H9 (cell line): ENCODE data around the gene NSRP1. TPM values are rescaled to one million over a fixed set of nuclear protein-coding genes. Genes with fewer than 3 reads are reported as not detected.

ENCODE experiments used
- DNase-seq: peaks from one replicate; pipeline ENCODE4 v3.0.0-alpha.2; 2017
- H2AFZ ChIP-seq: one replicate; pipeline ENCODE4 v1.6.1; 2013; ENCODE audit warnings: mild to moderate bottlenecking, low read length, control low read depth, moderate library complexity
- H2AK5ac ChIP-seq: 2 replicates; pipeline ENCODE4 v1.6.1; 2013; ENCODE audit warnings: low read length, control low read depth, mixed read lengths; ENCODE audit not compliant: insufficient read length
- H2BK120ac ChIP-seq: one replicate; pipeline ENCODE4 v1.6.1; 2013; ENCODE audit warnings: low read depth, mild to moderate bottlenecking, low read length, control low read depth, inconsistent platforms; ENCODE audit not compliant: poor library complexity, severe bottlenecking
- H2BK12ac ChIP-seq: 2 replicates; pipeline ENCODE4 v1.6.1; 2013; ENCODE audit warnings: low read length, control low read depth, mixed read lengths, low read depth; ENCODE audit not compliant: insufficient read length
- H2BK15ac ChIP-seq: 2 replicates; pipeline ENCODE4 v1.6.1; 2013; ENCODE audit warnings: low read depth, low read length, control low read depth
- H2BK20ac ChIP-seq: one replicate; pipeline ENCODE4 v1.6.1; 2013; ENCODE audit warnings: low read depth, mild to moderate bottlenecking, low read length, control low read depth, inconsistent platforms; ENCODE audit not compliant: poor library complexity, severe bottlenecking
- H2BK5ac ChIP-seq: 2 replicates; pipeline ENCODE4 v1.6.1; 2013; ENCODE audit warnings: low read length, control low read depth, mixed read lengths; ENCODE audit not compliant: insufficient read length
- H3K14ac ChIP-seq: 2 replicates; pipeline ENCODE4 v1.6.1; 2013; ENCODE audit warnings: low read length, control low read depth; ENCODE audit not compliant: insufficient read depth
- H3K18ac ChIP-seq: 2 replicates; pipeline ENCODE4 v1.6.1; 2013; ENCODE audit warnings: low read depth, mild to moderate bottlenecking, mixed read lengths, low read length, control low read depth; ENCODE audit not compliant: insufficient read length
- H3K23ac ChIP-seq: 2 replicates; pipeline ENCODE4 v1.6.1; 2013; ENCODE audit warnings: low read length, control low read depth, mixed read lengths, low read depth; ENCODE audit not compliant: insufficient read length
- H3K23me2 ChIP-seq: 2 replicates; pipeline ENCODE4 v1.6.1; 2013; ENCODE audit warnings: low read depth, mild to moderate bottlenecking, mixed read lengths, low read length, control low read depth; ENCODE audit not compliant: insufficient read length, poor library complexity, severe bottlenecking
- H3K27ac ChIP-seq: 2 replicates; pipeline ENCODE4 v1.5.1; 2013; ENCODE audit warnings: low read length, control low read depth, mixed read lengths, low read depth; ENCODE audit not compliant: insufficient read length
- H3K27me3 ChIP-seq: 2 replicates; pipeline ENCODE4 v1.6.1; 2013; ENCODE audit warnings: low read length, control low read depth, inconsistent platforms; ENCODE audit not compliant: insufficient read depth
- H3K4ac ChIP-seq: 2 replicates; pipeline ENCODE4 v1.6.1; 2013; ENCODE audit warnings: low read depth, mild to moderate bottlenecking, control low read depth, inconsistent platforms, low read length, moderate library complexity
- H3K4me1 ChIP-seq: 2 replicates; pipeline ENCODE4 v1.6.1; 2013; ENCODE audit warnings: low read length, control low read depth, inconsistent platforms; ENCODE audit not compliant: insufficient read depth
- H3K4me2 ChIP-seq: 2 replicates; pipeline ENCODE4 v1.6.1; 2013; ENCODE audit warnings: low read length, control low read depth, mixed read lengths; ENCODE audit not compliant: insufficient read length, insufficient read depth
- H3K56ac ChIP-seq: 2 replicates; pipeline ENCODE4 v1.6.1; 2013; ENCODE audit warnings: low read depth, mild to moderate bottlenecking, mixed read lengths, low read length, control low read depth; ENCODE audit not compliant: insufficient read length
- H3K79me1 ChIP-seq: 2 replicates; pipeline ENCODE4 v1.6.1; 2013; ENCODE audit warnings: low read depth, mild to moderate bottlenecking, moderate library complexity, low read length, control low read depth, inconsistent platforms; ENCODE audit not compliant: insufficient read depth, poor library complexity, severe bottlenecking
- H3K79me2 ChIP-seq: 2 replicates; pipeline ENCODE4 v1.6.1; 2013; ENCODE audit warnings: low read length, control low read depth, inconsistent platforms; ENCODE audit not compliant: insufficient read depth
- H3K9ac ChIP-seq: 2 replicates; pipeline ENCODE4 v1.6.1; 2013; ENCODE audit warnings: low read length, control low read depth, mixed read lengths; ENCODE audit not compliant: insufficient read length; ENCODE audit errors: extremely low read depth
- H3K9me3 ChIP-seq: one replicate; pipeline ENCODE4 v1.6.1; 2013; ENCODE audit warnings: low read depth, low read length, inconsistent platforms; ENCODE audit not compliant: control insufficient read depth
- H3T11ph ChIP-seq: one replicate; pipeline ENCODE4 v1.6.1; 2013; ENCODE audit warnings: mild to moderate bottlenecking, low read length, control low read depth, inconsistent platforms
- H4K20me1 ChIP-seq: one replicate; pipeline ENCODE4 v1.6.1; 2013; ENCODE audit not compliant: control insufficient read depth, insufficient read length, insufficient read depth
- H4K5ac ChIP-seq: 2 replicates; pipeline ENCODE4 v1.6.1; 2013; ENCODE audit warnings: low read depth, mild to moderate bottlenecking, mixed read lengths, low read length, control low read depth; ENCODE audit not compliant: insufficient read length
- H4K8ac ChIP-seq: replicated peaks from 2 replicates; pipeline ENCODE4 v1.6.1; 2013; ENCODE audit warnings: low read length, control low read depth, mixed read lengths, low read depth; ENCODE audit not compliant: insufficient read length
- H4K91ac ChIP-seq: 2 replicates; pipeline ENCODE4 v1.6.1; 2013; ENCODE audit warnings: low read depth, mild to moderate bottlenecking, moderate library complexity, mixed read lengths, low read length, control low read depth; ENCODE audit not compliant: insufficient read length
- H3K27ac Mint-ChIP-seq, 3 experiments: 2 replicates in 2 of 3; 3 replicates in 1 of 3; pipeline ENCODE4 v1.8.0; 2020 to 2021; ENCODE audit warnings: mixed read lengths in 3 of 3, mild to moderate bottlenecking in 1 of 3, moderate library complexity in 1 of 3
- H3K27me3 Mint-ChIP-seq: 2 replicates; pipeline ENCODE4 v1.8.0; 2021; ENCODE audit warnings: low read depth, mild to moderate bottlenecking, moderate library complexity, mixed read lengths
- H3K36me3 Mint-ChIP-seq, 3 experiments: 2 replicates in 2 of 3; 3 replicates in 1 of 3; pipeline ENCODE4 v1.8.0; 2020 to 2021; ENCODE audit warnings: low read depth in 3 of 3, mixed read lengths in 3 of 3; ENCODE audit not compliant: insufficient read depth in 1 of 3
- H3K4me1 Mint-ChIP-seq, 2 experiments: 2 replicates each; pipeline ENCODE4 v1.8.0; 2020; ENCODE audit warnings: mixed read lengths in 2 of 2
- H3K4me3 Mint-ChIP-seq, 2 experiments: 2 replicates in 1 of 2; 3 replicates in 1 of 2; pipeline ENCODE4 v1.8.0; 2020 to 2021; ENCODE audit warnings: mild to moderate bottlenecking in 2 of 2, mixed read lengths in 2 of 2, moderate library complexity in 1 of 2
- H3K9me3 Mint-ChIP-seq, 2 experiments: 2 replicates in 1 of 2; 3 replicates in 1 of 2; pipeline ENCODE4 v1.8.0; 2020; ENCODE audit warnings: mild to moderate bottlenecking in 2 of 2, mixed read lengths in 2 of 2, moderate library complexity in 1 of 2
- WGBS: extraction: QIAGEN DNeasy Blood & Tissue Kit; methylation state at CpG from one replicate; pipeline ENCODE4 v1.1.7; 2013; ENCODE audit warnings: missing lambda C conversion rate, low lambda C conversion rate, mixed read lengths; ENCODE audit not compliant: insufficient read length; ENCODE audit errors: extremely low coverage; 5-methylcytosine and 5-hydroxymethylcytosine counted together
- total RNA-seq: library from RNA; stranded (reverse); gene quantifications from 2 replicates; pipeline ENCODE4 v1.2.1, GENCODE V29; 2021
- TF ChIP-seq, protein P1 (sequence below): fragments of 200-600 bp; sonication (generic); conservative IDR thresholded peaks from 3 replicates; pipeline ENCODE4 v1.8.0; 2021; ENCODE audit warnings: antibody characterized with exemption, mild to moderate bottlenecking

The NSRP1 gene
- total RNA-seq, 1 experiment from 2014 or later = 33.3 TPM

DNA sequence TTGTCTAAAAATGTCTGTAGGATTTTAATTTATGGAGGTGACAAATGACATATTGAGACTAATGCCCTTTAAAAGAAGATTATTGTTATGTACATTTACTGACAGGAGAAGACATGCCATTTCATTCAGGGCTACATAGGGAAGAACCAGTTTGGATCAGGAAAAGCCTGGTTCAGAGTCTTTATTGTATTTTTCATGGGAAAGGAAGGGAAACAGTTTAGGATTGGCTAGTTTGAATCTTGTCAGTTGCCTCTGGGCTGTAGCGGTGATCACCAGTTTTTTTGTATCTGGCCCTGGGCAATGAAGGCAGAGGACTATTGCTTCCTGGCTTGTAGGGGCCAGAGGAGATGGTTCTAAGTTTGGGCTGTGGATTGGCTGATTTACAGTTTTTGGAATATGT, 31.8 kb downstream of the NSRP1 start:
- H2BK120ac ChIP-seq = no peak overlapping the region
- no peak for DNase-seq
- no peak overlapping the region for H2BK5ac ChIP-seq
- no peak overlapping the region for H4K5ac ChIP-seq
- H3K27ac Mint-ChIP-seq = peak overlapping the region in 2 of 3 experiments; percentile 44 to 47; a peak in 3 of 7 replicates
- H3K9me3 Mint-ChIP-seq = no peaks in the 10 kb centered on the region
- H3K27me3 Mint-ChIP-seq = no peaks in the 10 kb centered on the region
- no peak overlapping the region for H3K4me3 Mint-ChIP-seq
- H3K27me3 ChIP-seq = no peaks in the 10 kb centered on the region
- H3K36me3 Mint-ChIP-seq = peaks cover 3 to 13% (median 11%) of the 10 kb centered on the region in 3 experiments; a peak in 5 of 7 replicates
- no peak overlapping the region for H2AK5ac ChIP-seq
- no peaks in the 10 kb centered on the region for H3K9me3 ChIP-seq
- peaks cover 0 to 5% of the 10 kb centered on the region in 2 experiments; a peak in 2 of 4 replicates for H3K4me1 Mint-ChIP-seq
- H3K4ac ChIP-seq = no peak overlapping the region
- H4K8ac ChIP-seq = no peak overlapping the region
- no peak overlapping the region for H2BK12ac ChIP-seq
- H3K14ac ChIP-seq = no peak overlapping the region
- no peak overlapping the region for H4K91ac ChIP-seq
- no peaks in the 10 kb centered on the region for H3K23me2 ChIP-seq
- no peak overlapping the region for H3K27ac ChIP-seq
- WGBS = no CpG with 5 or more reads among the region's 1 CpG
- peaks cover under 1% of the 10 kb centered on the region for H4K20me1 ChIP-seq
- H3K79me1 ChIP-seq = no peaks in the 10 kb centered on the region
- H3K23ac ChIP-seq = no peak overlapping the region
- H3K4me1 ChIP-seq = no peaks in the 10 kb centered on the region
- TF ChIP-seq, protein P1, sequence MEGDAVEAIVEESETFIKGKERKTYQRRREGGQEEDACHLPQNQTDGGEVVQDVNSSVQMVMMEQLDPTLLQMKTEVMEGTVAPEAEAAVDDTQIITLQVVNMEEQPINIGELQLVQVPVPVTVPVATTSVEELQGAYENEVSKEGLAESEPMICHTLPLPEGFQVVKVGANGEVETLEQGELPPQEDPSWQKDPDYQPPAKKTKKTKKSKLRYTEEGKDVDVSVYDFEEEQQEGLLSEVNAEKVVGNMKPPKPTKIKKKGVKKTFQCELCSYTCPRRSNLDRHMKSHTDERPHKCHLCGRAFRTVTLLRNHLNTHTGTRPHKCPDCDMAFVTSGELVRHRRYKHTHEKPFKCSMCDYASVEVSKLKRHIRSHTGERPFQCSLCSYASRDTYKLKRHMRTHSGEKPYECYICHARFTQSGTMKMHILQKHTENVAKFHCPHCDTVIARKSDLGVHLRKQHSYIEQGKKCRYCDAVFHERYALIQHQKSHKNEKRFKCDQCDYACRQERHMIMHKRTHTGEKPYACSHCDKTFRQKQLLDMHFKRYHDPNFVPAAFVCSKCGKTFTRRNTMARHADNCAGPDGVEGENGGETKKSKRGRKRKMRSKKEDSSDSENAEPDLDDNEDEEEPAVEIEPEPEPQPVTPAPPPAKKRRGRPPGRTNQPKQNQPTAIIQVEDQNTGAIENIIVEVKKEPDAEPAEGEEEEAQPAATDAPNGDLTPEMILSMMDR = no peak
- no peak overlapping the region for H3K9ac ChIP-seq
- no peak overlapping the region for H3K18ac ChIP-seq
- H2BK15ac ChIP-seq = no peak overlapping the region
- H2AFZ ChIP-seq = no peak overlapping the region
- no peak overlapping the region for H3T11ph ChIP-seq
- H3K4me2 ChIP-seq = no peak overlapping the region
- peaks cover under 1% of the 10 kb centered on the region; the same call in 1 of the 2 replicates for H3K79me2 ChIP-seq
- no peak overlapping the region for H2BK20ac ChIP-seq
- no peak overlapping the region for H3K56ac ChIP-seq
